NB4 (cell line): Measurements from ENCODE around the gene INO80D.

Experiments used
- MAX ChIP-seq: IDR thresholded peaks from 2 replicates; pipeline ENCODE4 v1.6.1; 2011; ENCODE audit warnings: low read depth, low read length
- POLR2A ChIP-seq: IDR thresholded peaks from 2 replicates; pipeline ENCODE4 v1.6.1; 2011; ENCODE audit warnings: mild to moderate bottlenecking; ENCODE audit not compliant: insufficient read length; ENCODE audit errors: extremely low read depth
- TF ChIP-seq, protein P1 (sequence below): IDR thresholded peaks from one replicate; pipeline ENCODE4 v1.5.1; 2012; ENCODE audit warnings: low read depth, low read length

GRCh38 chr2:206023183-206023582 lies 62.8 kb downstream of the INO80D start:
- TF ChIP-seq, protein P1, sequence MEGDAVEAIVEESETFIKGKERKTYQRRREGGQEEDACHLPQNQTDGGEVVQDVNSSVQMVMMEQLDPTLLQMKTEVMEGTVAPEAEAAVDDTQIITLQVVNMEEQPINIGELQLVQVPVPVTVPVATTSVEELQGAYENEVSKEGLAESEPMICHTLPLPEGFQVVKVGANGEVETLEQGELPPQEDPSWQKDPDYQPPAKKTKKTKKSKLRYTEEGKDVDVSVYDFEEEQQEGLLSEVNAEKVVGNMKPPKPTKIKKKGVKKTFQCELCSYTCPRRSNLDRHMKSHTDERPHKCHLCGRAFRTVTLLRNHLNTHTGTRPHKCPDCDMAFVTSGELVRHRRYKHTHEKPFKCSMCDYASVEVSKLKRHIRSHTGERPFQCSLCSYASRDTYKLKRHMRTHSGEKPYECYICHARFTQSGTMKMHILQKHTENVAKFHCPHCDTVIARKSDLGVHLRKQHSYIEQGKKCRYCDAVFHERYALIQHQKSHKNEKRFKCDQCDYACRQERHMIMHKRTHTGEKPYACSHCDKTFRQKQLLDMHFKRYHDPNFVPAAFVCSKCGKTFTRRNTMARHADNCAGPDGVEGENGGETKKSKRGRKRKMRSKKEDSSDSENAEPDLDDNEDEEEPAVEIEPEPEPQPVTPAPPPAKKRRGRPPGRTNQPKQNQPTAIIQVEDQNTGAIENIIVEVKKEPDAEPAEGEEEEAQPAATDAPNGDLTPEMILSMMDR = no peak
- no peak for TF ChIP-seq POLR2A
- TF ChIP-seq MAX = no peak
